Left lung (tissue), 10 donors: ENCODE data around the gene IFNB1. TPM values are rescaled to one million over a fixed set of nuclear protein-coding genes. Genes with fewer than 3 reads are reported as not detected.

Experiments used
- ATAC-seq: fragments of 200-7000 bp; cut with Tn5 transposase; one replicate; pipeline ENCODE4 v1.9.1; 2020; ENCODE audit warnings: moderate library complexity
- DNase-seq, 4 donors: peaks; one replicate each; pipeline ENCODE4 v3.0.0-alpha.2; 2013 to 2020
- H3K27ac ChIP-seq, 2 donors: fragments of 200-600 bp; sonication (generic) in 1 of 2; one replicate each; pipeline versions ENCODE4 v1.5.0 to v1.8.0; 2020 to 2021
- H3K27me3 ChIP-seq, 2 donors: fragments of 200-600 bp; sonication (generic) in 1 of 2; one replicate each; pipeline versions ENCODE4 v1.5.0 to v1.8.0; 2020 to 2021
- H3K36me3 ChIP-seq, 2 donors: fragments of 200-600 bp; sonication (generic) in 1 of 2; one replicate each; pipeline versions ENCODE4 v1.5.0 to v1.8.0; 2020 to 2021
- H3K4me1 ChIP-seq, 2 donors: fragments of 200-600 bp; one replicate each; pipeline ENCODE4 v1.8.0; 2021
- H3K4me3 ChIP-seq, 2 donors: fragments of 200-600 bp; sonication (generic) in 1 of 2; one replicate each; pipeline versions ENCODE4 v1.5.0 to v1.8.0; 2020 to 2021; ENCODE audit warnings: mild to moderate bottlenecking in 1 of 2
- H3K9me3 ChIP-seq, 2 donors: fragments of 200-600 bp; sonication (generic) in 1 of 2; one replicate each; pipeline versions ENCODE4 v1.5.0 to v1.8.0; 2020 to 2021
- CTCF ChIP-seq, 2 donors: fragments of 200-600 bp; sonication (generic) in 1 of 2; IDR thresholded peaks; one replicate each; pipeline versions ENCODE4 v1.5.0 to v1.8.0; 2021; ENCODE audit warnings: antibody characterized with exemption in 2 of 2
- intact Hi-C, 2 donors: fragments of 100-400 bp; cut with DNase I; formaldehyde crosslinking; loops; one replicate each; pipeline versions ENCODE4 v1.11.2 to v1.14.2; 2022
- polyA plus RNA-seq, 6 donors: library from polyadenylated mRNA; unstranded; fragments of 120-200 nt; gene quantifications; one replicate each; pipeline ENCODE4 v1.2.1, GENCODE V29; 2013; ENCODE audit not compliant: insufficient read length in 6 of 6
- total RNA-seq, 2 donors: library from RNA; stranded (reverse); fragmentation: NEBNext Ultra II Directional; extraction: Animal tissue kit (Norgen Biotek cat#: 25700); gene quantifications; one replicate each; pipeline ENCODE4 v1.2.1, GENCODE V29; 2021
- donor health status: DM: no; HTN: yes; CAD: no.
- donor health status: DM: no; HTN: no; CAD: no.

The IFNB1 gene
- total and polyA plus RNA-seq, 8 donors = not detected

GRCh38 chr9:21053851-21054250, 23.9 kb downstream of the IFNB1 start:
- no peak for ATAC-seq
- Histone ChIP-seq H3K27ac (no peak overlapping the region), H3K36me3 (no peaks in the 10 kb centered on the region), H3K4me3 (no peak overlapping the region), H3K9me3 (no peaks in the 10 kb centered on the region), H3K4me1 (no peaks in the 10 kb centered on the region), H3K27me3 (no peaks in the 10 kb centered on the region)
- intact Hi-C loops = no loop called here
- DNase-seq = no peak
- no peak for TF ChIP-seq CTCF (IDR thresholded peaks at IDR 0.05)

- H3K9me3 ChIP-seq = no peaks in the 10 kb centered on the region
- DNase-seq (no peak), ATAC-seq (no peak)
- no peaks in the 10 kb centered on the region for H3K4me1 ChIP-seq
- no peaks in the 10 kb centered on the region for H3K27me3 ChIP-seq
- H3K36me3 ChIP-seq = no peaks in the 10 kb centered on the region
- no peak for TF ChIP-seq CTCF (IDR thresholded peaks at IDR 0.05)
- H3K27ac ChIP-seq = no peak overlapping the region
- intact Hi-C loops = no loop called here
- H3K4me3 ChIP-seq = no peak overlapping the region
These were observed 30.5 kb downstream of the IFNB1 start for GRCh38 chr9:21047281-21047691.

- intact Hi-C loops = no loop called here
- Histone ChIP-seq H3K4me3 (no peak overlapping the region), H3K9me3 (no peaks in the 10 kb centered on the region), H3K4me1 (no peaks in the 10 kb centered on the region), H3K27ac (no peak overlapping the region), H3K36me3 (no peaks in the 10 kb centered on the region), H3K27me3 (no peaks in the 10 kb centered on the region)
- ATAC-seq (no peak), DNase-seq (no peak)
- no peak for TF ChIP-seq CTCF (IDR thresholded peaks at IDR 0.05)
These were observed 33.9 kb downstream of the IFNB1 start for GRCh38 chr9:21043841-21044240.

- no peak for TF ChIP-seq CTCF (IDR thresholded peaks at IDR 0.05)
- no peak overlapping the region for H3K4me3 ChIP-seq
- no peaks in the 10 kb centered on the region for H3K4me1 ChIP-seq
- intact Hi-C loops = no loop called here
- DNase-seq = no peak
- H3K9me3 ChIP-seq = no peaks in the 10 kb centered on the region
- H3K36me3 ChIP-seq = no peaks in the 10 kb centered on the region
- no peaks in the 10 kb centered on the region for H3K27me3 ChIP-seq
- no peak overlapping the region for H3K27ac ChIP-seq
- ATAC-seq = no peak
These were observed 35.3 kb downstream of the IFNB1 start for GRCh38 chr9:21042466-21042865.

- H3K4me3 ChIP-seq = no peak overlapping the region
- no peak for ATAC-seq
- intact Hi-C loops = no loop called here
- no peaks in the 10 kb centered on the region for H3K4me1 ChIP-seq
- H3K36me3 ChIP-seq = no peaks in the 10 kb centered on the region
- no peak for DNase-seq
- TF ChIP-seq CTCF (IDR thresholded peaks at IDR 0.05) = no peak
- H3K27ac ChIP-seq = no peak overlapping the region
- no peaks in the 10 kb centered on the region for H3K9me3 ChIP-seq
- H3K27me3 ChIP-seq = no peaks in the 10 kb centered on the region
These were observed 38.4 kb downstream of the IFNB1 start for GRCh38 chr9:21039302-21039701.
